Hematopoietic multipotent progenitor cell treated with erythropoietin and hydrocortisone succinate and interleukin-3 and kit ligand, for 15 days (in vitro differentiated cells): ENCODE measurements around the gene ACAT1.
"Not testable (repeated sequence)": the region's sequence is repeated elsewhere in the genome, so short reads cannot be mapped to it uniquely, and the experiment has no call there.

Experiments
- DNase-seq: peaks from one replicate; pipeline ENCODE4 v3.0.0-alpha.2; 2015; ENCODE audit warnings: low spot score

ACAT1 gene

DNA sequence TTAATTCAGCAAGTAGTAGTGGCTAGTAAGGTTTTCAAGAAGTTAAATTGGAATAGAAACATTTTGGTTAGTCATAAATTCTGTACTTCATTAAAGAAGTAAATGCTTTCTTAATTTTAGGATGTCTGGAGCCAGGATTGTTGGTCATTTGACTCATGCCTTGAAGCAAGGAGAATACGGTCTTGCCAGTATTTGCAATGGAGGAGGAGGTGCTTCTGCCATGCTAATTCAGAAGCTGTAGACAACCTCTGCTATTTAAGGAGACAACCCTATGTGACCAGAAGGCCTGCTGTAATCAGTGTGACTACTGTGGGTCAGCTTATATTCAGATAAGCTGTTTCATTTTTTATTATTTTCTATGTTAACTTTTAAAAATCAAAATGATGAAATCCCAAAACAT lies 25.8 kb downstream of the ACAT1 start:
- no peak for DNase-seq

DNA sequence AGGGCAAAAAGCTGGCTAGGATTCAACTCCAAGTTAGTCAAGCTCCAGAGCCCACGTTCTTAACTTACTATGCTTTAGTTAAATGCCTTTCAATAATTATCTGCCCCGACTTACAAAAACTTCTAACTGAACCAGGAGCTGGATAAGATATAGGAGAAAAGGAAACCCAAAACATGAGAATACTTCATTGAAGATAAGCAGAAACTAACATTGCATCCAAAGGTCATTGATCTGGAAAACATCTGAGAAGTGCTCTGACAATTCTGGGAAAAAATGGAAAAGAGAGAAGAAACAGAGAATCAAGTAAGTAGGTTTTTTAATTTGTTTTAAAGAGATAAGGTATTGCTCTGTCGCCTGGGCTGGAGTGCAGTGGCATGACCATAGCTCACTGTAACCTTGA lies 27.2 kb downstream of the ACAT1 start:
- no peak for DNase-seq

DNA sequence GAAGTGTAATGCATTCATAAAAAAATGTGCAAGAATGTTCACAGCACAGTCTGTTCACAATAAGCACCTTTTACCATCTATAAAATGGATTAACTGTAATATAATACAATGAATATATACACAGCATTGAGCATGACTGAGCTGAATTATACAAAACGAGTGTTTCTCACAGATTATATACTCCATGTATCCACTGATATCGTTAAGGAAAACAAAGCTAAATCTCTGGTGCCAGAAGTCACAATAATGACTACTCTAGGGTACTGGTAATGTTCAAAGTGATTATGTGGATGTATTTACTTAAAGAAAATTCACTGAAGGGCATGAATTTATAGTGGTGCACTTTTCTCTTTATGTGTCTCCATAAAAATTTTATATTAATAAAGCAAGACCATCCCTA lies 33.2 kb downstream of the ACAT1 start:
- no peak for DNase-seq

DNA sequence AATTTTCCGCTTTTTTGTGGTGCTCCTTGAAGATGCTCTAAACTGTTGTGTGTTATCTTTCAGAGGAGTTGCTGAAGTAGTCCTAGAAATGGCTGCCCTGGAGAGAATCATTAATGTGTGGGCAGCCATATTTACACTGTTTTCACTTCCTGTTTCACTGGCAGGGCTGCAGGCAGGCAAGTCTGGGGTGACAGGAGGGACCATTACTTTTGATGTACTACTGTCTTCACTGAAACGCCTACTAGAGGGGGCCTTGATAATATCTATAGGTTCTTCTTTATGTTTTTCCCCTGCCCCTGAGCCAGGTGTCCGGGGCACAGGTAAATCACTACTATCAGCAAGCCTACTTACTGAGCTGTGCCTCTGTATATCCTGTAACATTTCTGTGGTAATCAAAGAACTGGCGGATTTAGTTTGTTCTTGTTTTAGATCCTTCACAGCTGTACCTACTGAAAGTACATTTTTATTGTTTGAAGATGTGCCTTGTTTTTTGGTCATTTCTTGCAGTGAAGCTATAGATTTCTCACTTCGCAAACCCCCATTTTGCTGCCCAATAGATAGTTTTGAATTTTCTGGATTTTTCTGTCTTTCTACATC lies 39.7 kb downstream of the ACAT1 start:
- DNase-seq = no peak

DNA sequence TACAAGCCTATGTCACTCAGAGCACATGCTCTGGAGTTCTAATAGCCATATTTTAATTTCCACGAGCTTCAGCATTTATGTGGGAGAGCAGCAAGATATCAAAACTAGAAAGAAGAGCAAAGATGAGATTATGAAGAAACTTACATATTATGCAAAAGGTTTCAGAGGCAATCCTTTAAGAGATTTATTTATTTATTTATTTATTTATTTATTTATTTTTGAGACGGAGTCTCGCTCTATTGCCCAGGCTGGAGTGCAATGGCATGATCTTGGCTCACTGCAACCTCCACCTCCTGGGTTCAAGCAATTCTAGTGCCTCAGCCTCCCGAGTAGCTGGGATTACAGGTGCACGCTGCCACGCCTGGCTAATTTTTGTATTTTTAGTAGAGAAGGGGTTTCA lies 41.5 kb downstream of the ACAT1 start:
- not testable (repeated sequence) for DNase-seq

DNA sequence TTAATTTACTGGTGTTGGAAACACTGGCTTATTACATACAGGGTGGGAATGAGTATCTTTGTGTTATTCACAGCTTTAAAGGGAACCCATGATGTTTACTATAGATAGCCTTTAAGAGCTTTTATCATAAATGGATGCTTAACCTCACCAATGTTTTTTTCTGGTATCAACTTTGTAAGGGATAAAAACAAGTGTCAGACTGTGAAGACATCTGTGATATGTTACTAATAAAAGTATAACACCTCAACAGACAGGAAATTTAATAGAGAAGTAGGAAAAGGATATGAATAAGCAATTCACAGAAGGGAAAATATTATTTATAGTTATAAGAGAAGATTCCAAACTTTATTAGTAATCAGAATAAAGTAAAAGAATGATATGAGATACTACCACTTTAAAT lies 46.3 kb downstream of the ACAT1 start:
- DNase-seq = no peak

DNA sequence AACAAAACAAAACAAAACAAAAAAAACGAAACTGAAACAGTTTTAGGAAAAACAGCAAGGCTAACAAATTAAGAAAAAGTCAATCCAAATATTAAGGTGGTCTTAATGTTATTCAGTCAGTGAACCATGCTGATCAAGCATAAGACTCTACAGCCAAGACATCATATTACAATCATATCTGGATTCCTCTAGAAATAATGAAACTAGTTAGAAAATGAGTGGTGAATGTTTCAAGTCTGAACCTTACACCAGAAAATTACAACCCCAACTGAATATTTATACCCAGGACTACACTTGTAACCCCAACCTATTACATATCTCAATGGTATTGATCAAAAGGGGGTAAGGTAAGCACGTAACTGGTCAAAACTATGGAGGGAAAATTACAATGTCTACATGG lies 48.8 kb downstream of the ACAT1 start:
- DNase-seq = no peak

DNA sequence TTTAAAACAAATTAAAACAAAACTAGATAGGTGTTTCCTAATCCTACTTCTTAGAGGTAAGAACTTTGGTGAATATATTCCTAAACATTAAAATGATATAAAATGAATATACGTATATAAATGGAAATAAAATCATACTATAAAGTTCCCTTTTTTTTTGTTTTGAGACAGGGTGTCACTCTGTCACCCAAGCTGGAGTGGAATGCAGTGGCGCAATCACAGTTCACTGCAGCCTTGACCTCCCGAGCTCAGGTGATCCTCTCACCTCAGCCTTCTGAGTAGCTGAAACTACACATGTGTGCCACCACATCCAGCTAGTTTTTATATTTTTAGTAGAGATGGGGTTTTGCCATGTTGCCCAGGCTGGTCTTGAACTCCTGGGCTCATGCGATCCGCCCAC lies 56.2 kb downstream of the ACAT1 start:
- no peak for DNase-seq

DNA sequence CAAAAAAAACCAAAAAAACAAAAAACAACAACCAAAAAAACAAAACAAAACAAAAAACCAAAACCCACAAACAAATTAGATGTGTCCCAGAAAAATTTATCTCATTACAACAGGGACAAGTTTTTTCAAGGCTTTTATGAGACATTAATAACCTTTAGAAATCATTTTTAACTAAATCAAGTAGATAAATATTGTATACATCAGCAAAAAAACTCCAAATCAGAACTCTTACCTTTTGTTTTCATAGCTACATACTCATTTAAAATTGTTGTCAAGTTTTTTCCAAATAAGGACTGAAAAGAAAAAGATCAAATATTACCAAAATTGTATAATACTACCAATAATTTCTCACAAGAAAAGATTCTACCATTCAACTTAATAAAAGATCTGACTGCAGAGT lies 72.4 kb downstream of the ACAT1 start:
- no peak for DNase-seq

DNA sequence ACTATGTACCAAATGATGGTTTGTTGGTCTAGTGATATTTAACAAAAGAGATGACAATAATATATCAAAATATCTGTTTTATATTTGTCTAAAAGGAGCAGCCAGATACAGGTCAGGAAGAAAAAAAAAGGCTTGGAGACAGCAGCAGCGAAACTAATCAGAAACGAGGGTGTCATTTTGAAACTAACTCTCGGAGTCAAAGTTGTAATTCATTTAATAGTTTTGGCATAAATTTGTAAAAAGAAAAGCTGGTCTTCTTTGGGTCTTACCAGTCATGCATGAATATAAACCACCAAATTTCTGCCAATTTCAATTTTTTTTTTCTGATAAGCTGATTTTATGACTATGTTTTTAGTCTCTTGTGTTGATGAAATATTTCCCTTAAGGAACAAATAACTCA lies 75.5 kb downstream of the ACAT1 start:
- no peak for DNase-seq
